ENCODE data around the gene PTPRG. TPM values are rescaled to one million over a fixed set of nuclear protein-coding genes. Genes with fewer than 3 reads are reported as not detected.

The PTPRG gene
- total and polyA plus RNA-seq, 10 of the 15 experiments (the other 5 are each of a cell fraction or from before 2014, with no cell fraction given) = 0.29 to 20.7 (median 1.4) TPM

DNA sequence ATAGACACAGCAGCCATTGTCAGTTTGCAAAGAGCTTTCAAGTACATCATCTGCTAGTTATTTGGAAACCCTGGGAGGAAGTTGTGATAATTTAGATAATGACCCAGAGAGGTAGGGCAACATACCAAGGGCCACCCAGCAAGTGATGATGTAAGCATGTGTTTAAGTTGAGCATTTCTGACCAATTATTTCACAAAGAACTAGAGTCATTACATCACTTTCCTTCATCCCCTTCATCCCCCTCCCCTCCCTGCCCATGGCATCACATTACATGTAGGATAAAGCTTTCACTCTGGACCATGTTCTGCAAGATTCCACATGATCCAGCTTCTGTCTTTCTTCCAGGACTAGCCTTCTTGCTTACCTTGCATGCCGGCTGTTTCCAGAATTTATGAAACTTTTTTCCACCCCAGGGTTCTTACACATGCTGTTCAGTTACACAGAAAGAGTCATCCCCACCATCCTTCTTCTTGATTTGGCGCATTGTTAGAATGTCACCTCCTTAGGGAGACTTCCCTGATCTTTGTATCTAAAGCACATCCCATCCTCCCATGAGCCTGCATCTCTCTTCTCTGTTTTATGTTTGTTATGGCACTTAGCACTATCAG, 71.3 kb downstream of the PTPRG start:
- no peaks in the 10 kb centered on the region for H4K20me1 ChIP-seq (ENCODE audit: control insufficient read depth, insufficient read depth)
- no peak overlapping the region for H3K4me3 ChIP-seq
- SMC1A ChIA-PET (ENCODE audit: uncharacterized antibody, unreplicated experiment) = interaction anchor here (0.9 to 1.5 kb wide), 4 partner anchors 12 to 190 kb away, joined by 3 to 5 read pairs (median 3); no protein-coding TSS in a partner anchor
- RAD21 ChIA-PET (ENCODE audit: unreplicated experiment) = interaction anchor here (1.5 to 1.9 kb wide), 2 partner anchors 34 to 68 kb away, joined by 3 to 8 read pairs; no protein-coding TSS in a partner anchor
- no TSS peak for BruUV-seq (replicated peaks)
- no peaks in the 10 kb centered on the region for H3K79me2 ChIP-seq (ENCODE audit: control insufficient read depth, insufficient read depth, low read length)
- H3K27me3 ChIP-seq (replicated peaks in 1 of 2; ENCODE audit: control insufficient read depth in 2 of 2, insufficient read depth in 2 of 2, low read length in 1 of 2) = 0 out of 4 replicates have a peak, but pooled peaks cover 0 to 1% of the 10 kb centered on the region in 2 experiments
- TF ChIP-seq RAD21 (IDR thresholded peaks at IDR 0.05; ENCODE audit: insufficient read depth, low read depth, low read length) = no peak
- TF ChIP-seq, protein P1, sequence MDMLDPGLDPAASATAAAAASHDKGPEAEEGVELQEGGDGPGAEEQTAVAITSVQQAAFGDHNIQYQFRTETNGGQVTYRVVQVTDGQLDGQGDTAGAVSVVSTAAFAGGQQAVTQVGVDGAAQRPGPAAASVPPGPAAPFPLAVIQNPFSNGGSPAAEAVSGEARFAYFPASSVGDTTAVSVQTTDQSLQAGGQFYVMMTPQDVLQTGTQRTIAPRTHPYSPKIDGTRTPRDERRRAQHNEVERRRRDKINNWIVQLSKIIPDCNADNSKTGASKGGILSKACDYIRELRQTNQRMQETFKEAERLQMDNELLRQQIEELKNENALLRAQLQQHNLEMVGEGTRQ (IDR thresholded peaks at IDR 0.05; ENCODE audit: borderline replicate concordance, low read depth, low read length) = no peak
- TF ChIP-seq, protein P2, sequence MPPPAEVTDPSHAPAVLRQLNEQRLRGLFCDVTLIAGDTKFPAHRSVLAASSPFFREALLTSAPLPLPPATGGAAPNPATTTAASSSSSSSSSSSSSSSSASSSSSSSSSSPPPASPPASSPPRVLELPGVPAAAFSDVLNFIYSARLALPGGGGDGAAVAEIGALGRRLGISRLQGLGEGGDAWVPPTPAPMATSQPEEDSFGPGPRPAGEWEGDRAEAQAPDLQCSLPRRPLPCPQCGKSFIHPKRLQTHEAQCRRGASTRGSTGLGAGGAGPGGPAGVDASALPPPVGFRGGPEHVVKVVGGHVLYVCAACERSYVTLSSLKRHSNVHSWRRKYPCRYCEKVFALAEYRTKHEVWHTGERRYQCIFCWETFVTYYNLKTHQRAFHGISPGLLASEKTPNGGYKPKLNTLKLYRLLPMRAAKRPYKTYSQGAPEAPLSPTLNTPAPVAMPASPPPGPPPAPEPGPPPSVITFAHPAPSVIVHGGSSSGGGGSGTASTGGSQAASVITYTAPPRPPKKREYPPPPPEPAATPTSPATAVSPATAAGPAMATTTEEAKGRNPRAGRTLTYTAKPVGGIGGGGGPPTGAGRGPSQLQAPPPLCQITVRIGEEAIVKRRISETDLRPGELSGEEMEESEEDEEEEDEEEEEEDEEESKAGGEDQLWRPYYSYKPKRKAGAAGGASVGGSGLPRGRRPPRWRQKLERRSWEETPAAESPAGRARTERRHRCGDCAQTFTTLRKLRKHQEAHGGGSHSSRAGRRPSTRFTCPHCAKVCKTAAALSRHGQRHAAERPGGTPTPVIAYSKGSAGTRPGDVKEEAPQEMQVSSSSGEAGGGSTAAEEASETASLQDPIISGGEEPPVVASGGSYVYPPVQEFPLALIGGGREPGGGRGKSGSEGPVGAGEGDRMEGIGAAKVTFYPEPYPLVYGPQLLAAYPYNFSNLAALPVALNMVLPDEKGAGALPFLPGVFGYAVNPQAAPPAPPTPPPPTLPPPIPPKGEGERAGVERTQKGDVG (CRISPR knock-in tag; IDR thresholded peaks at IDR 0.05) = no peak
- POLR2A ChIA-PET = interaction anchor here (0.6 kb wide), 1 partner anchor 33 kb away, joined by 3 read pairs; no protein-coding TSS in a partner anchor
- no peaks in the 10 kb centered on the region; the same call in 2 of the 3 replicates for H3K9me3 ChIP-seq (replicated peaks; ENCODE audit: control insufficient read depth, insufficient read depth, low read length)
- H3K4me2 ChIP-seq (ENCODE audit: control insufficient read depth, insufficient read depth) = no peak overlapping the region
- in situ Hi-C loops (cut with MboI) (no loop called here), intact Hi-C loops (cut with micrococcal nuclease; ENCODE audit: unreplicated experiment) (loop anchor here (10.0 kb wide), 1 partner anchor 282 kb away; no protein-coding TSS in a partner anchor)
- ATAC-seq (no peak), FAIRE-seq (no peak), DNase-seq (ENCODE audit: low read depth, low spot score) (no peak)
- peaks cover 10% of the 10 kb centered on the region; the same call in 1 of the 2 replicates for H3K4me1 ChIP-seq (ENCODE audit: control insufficient read depth, insufficient read depth, low read length)
- H3K27ac ChIP-seq (ENCODE audit: control insufficient read depth, insufficient read depth) = no peak overlapping the region
- no peaks in the 10 kb centered on the region for H3K36me3 ChIP-seq (ENCODE audit: control insufficient read depth in 2 of 2, insufficient read depth in 2 of 2, low read length in 1 of 2)
- no peak overlapping the region for H3K9ac ChIP-seq (ENCODE audit: control insufficient read depth, insufficient read depth, low read length)
- 38% methylated on average over 2 of the region's 2 CpGs for WGBS (ENCODE audit: insufficient coverage, insufficient replicate concordance, low lambda C conversion rate, missing lambda C conversion rate)
- H2AFZ ChIP-seq (ENCODE audit: control insufficient read depth, low read depth, low read length) = no peak overlapping the region
- CTCF ChIA-PET = no interaction called here
